Osteocyte (in vitro differentiated cells): ENCODE data around the gene PIP5K1A. TPM values are rescaled to one million over a fixed set of nuclear protein-coding genes. Genes with fewer than 3 reads are reported as not detected.
A peak's percentile ranks its signal among the peaks of the same experiment; 100 is the strongest.
"Not testable (repeated sequence)": the region's sequence is repeated elsewhere in the genome, so short reads cannot be mapped to it uniquely, and the experiment has no call there.

ENCODE experiments used
- DNase-seq: peaks from one replicate; pipeline ENCODE4 v3.0.0; 2021; ENCODE audit warnings: mixed read lengths; ENCODE audit not compliant: unreplicated experiment; ENCODE audit errors: extremely low spot score
- H3K27ac Mint-ChIP-seq: one replicate; pipeline ENCODE4 v1.8.0; 2021; ENCODE audit warnings: mild to moderate bottlenecking, mixed read lengths; ENCODE audit not compliant: unreplicated experiment
- H3K27me3 Mint-ChIP-seq: one replicate; pipeline ENCODE4 v1.8.0; 2021; ENCODE audit warnings: mixed read lengths; ENCODE audit not compliant: unreplicated experiment
- H3K36me3 Mint-ChIP-seq: one replicate; pipeline ENCODE4 v1.8.0; 2021; ENCODE audit warnings: mixed read lengths; ENCODE audit not compliant: unreplicated experiment
- H3K4me1 Mint-ChIP-seq: one replicate; pipeline ENCODE4 v1.8.0; 2021; ENCODE audit warnings: mixed read lengths; ENCODE audit not compliant: unreplicated experiment
- H3K4me3 Mint-ChIP-seq: one replicate; pipeline ENCODE4 v1.8.0; 2021; ENCODE audit warnings: mild to moderate bottlenecking, moderate library complexity, mixed read lengths; ENCODE audit not compliant: unreplicated experiment
- H3K9me3 Mint-ChIP-seq: one replicate; pipeline ENCODE4 v1.8.0; 2021; ENCODE audit warnings: mixed read lengths; ENCODE audit not compliant: unreplicated experiment
- total RNA-seq: library from RNA; stranded (reverse); gene quantifications from 2 replicates; pipeline ENCODE4 v1.2.1, GENCODE V29; 2021
- TF ChIP-seq, protein P1 (sequence below): fragments of 200-600 bp; sonication (generic); IDR thresholded peaks from 2 replicates; pipeline ENCODE4 v1.5.0; 2021; ENCODE audit warnings: antibody characterized with exemption, mild to moderate bottlenecking, moderate library complexity

PIP5K1A gene
- total RNA-seq, 1 donor from 2014 or later, result 89.5 TPM

DNA sequence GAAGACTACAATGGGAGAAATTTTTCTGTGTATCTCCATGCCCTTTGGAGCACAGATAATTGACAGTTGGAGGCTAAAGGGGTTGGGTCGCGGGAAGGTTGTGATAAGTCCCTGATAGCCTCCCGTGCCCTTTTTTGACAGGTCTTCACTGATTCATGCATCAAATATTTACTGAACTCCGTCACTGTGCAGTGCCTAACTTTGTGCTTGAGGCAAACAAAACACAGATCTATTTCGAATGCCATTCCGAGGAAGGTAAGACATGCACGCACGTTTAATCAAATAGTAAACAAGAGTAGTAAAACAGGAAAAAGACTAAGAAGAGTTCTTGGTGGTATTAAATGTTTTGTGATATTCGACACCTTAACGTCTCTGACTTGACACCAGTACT, 494 bp upstream of the PIP5K1A start:
- TF ChIP-seq, protein P1, sequence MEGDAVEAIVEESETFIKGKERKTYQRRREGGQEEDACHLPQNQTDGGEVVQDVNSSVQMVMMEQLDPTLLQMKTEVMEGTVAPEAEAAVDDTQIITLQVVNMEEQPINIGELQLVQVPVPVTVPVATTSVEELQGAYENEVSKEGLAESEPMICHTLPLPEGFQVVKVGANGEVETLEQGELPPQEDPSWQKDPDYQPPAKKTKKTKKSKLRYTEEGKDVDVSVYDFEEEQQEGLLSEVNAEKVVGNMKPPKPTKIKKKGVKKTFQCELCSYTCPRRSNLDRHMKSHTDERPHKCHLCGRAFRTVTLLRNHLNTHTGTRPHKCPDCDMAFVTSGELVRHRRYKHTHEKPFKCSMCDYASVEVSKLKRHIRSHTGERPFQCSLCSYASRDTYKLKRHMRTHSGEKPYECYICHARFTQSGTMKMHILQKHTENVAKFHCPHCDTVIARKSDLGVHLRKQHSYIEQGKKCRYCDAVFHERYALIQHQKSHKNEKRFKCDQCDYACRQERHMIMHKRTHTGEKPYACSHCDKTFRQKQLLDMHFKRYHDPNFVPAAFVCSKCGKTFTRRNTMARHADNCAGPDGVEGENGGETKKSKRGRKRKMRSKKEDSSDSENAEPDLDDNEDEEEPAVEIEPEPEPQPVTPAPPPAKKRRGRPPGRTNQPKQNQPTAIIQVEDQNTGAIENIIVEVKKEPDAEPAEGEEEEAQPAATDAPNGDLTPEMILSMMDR, result no peak
- Mint-ChIP-seq H3K27me3 (no peaks in the 10 kb centered on the region), H3K27ac (peak overlapping the region; percentile 100), H3K4me3 (peak overlapping the region; percentile 100), H3K4me1 (peaks cover 43% of the 10 kb centered on the region), H3K9me3 (no peaks in the 10 kb centered on the region), H3K36me3 (no peaks in the 10 kb centered on the region)
- no peak for DNase-seq

DNA sequence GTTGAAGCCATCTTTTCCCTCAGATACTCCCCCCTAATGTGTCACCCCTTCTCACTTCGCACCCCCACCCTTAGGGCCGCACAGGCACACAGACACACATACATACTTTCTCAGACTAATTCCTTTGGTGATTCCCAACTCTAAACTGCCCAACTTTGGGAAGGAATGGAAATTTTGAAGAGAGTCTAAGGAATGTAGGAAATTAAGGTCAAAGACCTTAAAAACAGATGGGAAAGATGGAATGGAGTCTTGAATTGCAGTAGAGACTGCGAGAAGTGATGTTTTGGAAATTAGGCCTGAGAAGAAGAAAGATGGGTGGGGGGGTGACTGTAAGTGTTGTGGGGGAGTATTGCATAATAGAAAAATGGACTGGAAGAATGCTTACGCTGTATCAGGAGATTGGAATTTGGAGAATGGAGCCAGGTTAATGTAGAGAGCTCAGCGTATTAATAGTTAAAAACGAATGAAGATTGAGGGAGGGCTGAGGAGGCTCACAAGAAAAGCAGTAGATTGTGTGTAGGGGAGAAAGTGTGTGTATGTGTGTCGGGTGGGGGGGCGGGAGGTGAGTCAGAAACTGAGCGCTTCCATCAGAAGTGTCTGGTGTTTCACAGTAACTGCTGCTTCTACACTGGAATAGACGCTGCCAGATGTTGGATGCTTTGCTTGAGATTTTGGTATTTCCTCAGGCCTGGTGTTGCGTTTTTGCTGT, 1.7 kb downstream of the PIP5K1A start:
- H3K36me3 Mint-ChIP-seq, result peaks cover 4% of the 10 kb centered on the region
- H3K4me3 Mint-ChIP-seq, result peak overlapping the region; percentile 100
- peaks cover 41% of the 10 kb centered on the region for H3K4me1 Mint-ChIP-seq
- H3K27me3 Mint-ChIP-seq, result no peaks in the 10 kb centered on the region
- no peaks in the 10 kb centered on the region for H3K9me3 Mint-ChIP-seq
- peak overlapping the region; percentile 100 for H3K27ac Mint-ChIP-seq
- DNase-seq, result no peak
- TF ChIP-seq, protein P1, result no peak

DNA sequence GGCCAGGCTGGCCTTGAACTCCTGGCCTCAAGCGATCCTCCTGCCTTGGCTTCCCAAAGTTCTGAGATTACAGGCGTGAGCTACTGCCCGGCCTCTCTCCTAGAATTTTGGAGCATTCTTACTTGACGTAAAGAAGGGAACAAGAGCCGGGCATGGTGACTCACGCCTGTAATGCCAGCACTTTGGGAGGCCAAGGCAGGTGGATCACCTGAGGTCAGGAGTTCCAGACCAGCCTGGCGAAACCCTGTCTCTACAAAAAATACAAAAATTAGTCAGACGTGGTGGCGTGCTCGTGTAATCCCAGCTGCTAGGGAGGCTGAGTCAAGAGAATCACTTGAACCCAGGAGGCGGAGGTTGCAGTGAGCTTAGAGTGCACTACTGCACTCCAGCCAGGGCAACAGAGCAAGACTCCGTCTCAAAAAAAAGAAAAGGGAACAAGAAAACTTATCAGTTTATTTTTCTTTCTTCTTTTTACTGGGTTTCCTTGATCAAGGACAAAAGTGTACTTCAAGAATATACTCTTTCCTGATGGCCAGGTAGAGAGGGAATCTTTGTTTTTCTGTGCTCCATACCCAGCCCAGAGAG, 7.1 kb downstream of the PIP5K1A start:
- Mint-ChIP-seq H3K4me1 (peaks cover 20% of the 10 kb centered on the region), H3K36me3 (peaks cover 12% of the 10 kb centered on the region)
- H3K27ac Mint-ChIP-seq, H3K4me3 Mint-ChIP-seq, DNase-seq, H3K9me3 Mint-ChIP-seq, H3K27me3 Mint-ChIP-seq: not testable (repeated sequence)

DNA sequence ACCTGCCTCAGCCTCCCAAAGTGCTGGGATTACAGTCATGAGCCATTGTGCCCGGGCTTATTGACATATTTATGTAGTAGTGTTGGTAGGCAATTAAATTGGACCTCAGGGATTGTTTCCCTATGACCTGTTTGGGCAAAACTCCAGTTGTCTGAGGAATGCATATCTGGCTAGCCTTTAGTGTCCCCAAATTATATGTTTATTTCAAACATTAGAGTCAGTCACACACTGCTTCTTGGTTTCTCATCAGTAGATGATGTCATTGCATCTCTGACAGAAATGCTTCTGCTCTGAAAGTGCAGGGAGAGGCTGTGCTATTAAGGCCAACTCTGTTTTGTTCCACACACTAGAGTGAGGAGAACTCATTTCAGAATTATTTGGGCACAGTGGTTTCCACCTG, 12.5 kb downstream of the PIP5K1A start:
- peaks cover 25% of the 10 kb centered on the region for H3K36me3 Mint-ChIP-seq
- TF ChIP-seq, protein P1, result no peak
- no peak for DNase-seq
- no peak overlapping the region for H3K4me3 Mint-ChIP-seq
- H3K9me3 Mint-ChIP-seq, result no peaks in the 10 kb centered on the region
- no peaks in the 10 kb centered on the region for H3K27me3 Mint-ChIP-seq
- peaks cover 15% of the 10 kb centered on the region for H3K4me1 Mint-ChIP-seq
- H3K27ac Mint-ChIP-seq, result no peak overlapping the region

DNA sequence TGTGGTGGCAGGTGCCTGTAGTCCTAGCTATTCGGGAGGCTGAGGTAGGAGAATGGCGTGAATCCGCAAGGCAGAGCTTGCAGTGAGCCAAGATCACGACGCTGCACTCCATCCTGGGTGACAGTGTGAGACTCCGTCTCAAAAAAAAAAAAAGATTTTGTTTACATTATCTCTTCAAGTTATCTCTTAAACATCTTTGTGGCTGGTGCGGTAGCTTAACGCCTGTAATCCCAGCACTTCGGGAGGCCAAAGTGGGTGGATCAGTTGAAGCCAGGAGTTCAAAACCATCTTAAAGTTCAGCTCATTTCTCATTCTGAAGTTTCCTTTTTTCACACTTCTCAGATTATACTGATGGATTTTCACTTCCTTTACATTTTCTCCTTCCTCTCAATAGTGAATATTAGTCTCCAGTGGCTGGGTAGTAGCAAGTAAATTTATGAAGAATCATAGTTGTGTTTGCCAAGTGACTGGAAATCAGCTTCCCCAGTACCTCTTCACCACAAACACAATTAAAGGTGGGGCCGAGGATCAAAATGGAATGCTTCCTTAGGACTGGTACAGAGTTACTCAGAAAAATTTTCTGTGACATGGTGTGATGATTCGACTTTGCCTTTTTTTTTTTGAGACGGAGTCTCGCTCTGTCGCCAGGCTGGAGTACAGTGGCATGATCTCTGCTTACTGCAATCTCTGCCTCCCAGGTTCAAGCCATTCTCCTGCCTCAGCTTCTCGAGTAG, 13.8 kb downstream of the PIP5K1A start:
- H3K27ac Mint-ChIP-seq, result peak overlapping the region; percentile 73
- peaks cover 9% of the 10 kb centered on the region for H3K4me1 Mint-ChIP-seq
- TF ChIP-seq, protein P1, result no peak
- H3K9me3 Mint-ChIP-seq, result no peaks in the 10 kb centered on the region
- H3K4me3 Mint-ChIP-seq, result no peak overlapping the region
- H3K27me3 Mint-ChIP-seq, result no peaks in the 10 kb centered on the region
- peaks cover 23% of the 10 kb centered on the region for H3K36me3 Mint-ChIP-seq
- no peak for DNase-seq
